Stimulated activated CD4-positive, alpha-beta T cell treated with anti-CD3 and anti-CD28 coated beads, Interleukin-4, amount 100 ng/mL, for 1 hour (primary cell): ENCODE measurements around the gene DGKA.
"Not testable (repeated sequence)": the region's sequence is repeated elsewhere in the genome, so short reads cannot be mapped to it uniquely, and the experiment has no call there.

Experiments used
- DNase-seq: peaks from one replicate; pipeline ENCODE4 v3.0.0-alpha.2; 2020

The DGKA gene

DNA sequence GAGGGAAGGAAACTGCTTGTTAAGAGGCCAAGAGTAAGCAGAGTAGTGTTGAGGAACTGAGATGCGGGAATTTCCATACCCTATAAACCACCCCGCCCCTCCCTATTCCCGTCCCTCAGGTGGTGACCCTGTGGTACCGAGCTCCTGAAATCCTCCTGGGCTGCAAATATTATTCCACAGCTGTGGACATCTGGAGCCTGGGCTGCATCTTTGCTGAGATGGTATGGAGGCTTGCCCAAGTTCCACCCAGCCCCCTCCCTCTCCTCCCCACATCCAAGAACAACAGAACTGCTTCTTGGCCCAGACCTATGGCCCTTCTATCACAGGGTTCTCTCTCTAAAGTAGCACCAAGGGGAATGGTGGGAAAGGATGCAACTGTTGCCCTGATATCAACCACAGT is 38.4 kb downstream of the DGKA start:
- no peak for DNase-seq

DNA sequence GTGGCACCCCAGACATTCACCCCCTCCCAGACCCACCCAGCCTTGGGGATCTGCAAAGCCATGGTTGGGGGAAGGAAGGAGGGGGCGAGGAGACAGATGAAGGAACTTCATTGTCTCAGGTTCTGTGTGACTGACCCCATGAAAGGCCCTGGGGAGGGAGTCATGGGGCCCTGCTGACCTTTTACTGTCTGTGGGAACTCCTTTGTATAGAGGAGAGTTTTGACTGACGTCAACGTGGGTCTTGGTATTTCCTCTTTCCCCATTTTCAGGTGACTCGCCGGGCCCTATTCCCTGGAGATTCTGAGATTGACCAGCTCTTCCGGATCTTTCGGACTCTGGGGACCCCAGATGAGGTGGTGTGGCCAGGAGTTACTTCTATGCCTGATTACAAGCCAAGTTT is 39.8 kb downstream of the DGKA start:
- DNase-seq = no peak

DNA sequence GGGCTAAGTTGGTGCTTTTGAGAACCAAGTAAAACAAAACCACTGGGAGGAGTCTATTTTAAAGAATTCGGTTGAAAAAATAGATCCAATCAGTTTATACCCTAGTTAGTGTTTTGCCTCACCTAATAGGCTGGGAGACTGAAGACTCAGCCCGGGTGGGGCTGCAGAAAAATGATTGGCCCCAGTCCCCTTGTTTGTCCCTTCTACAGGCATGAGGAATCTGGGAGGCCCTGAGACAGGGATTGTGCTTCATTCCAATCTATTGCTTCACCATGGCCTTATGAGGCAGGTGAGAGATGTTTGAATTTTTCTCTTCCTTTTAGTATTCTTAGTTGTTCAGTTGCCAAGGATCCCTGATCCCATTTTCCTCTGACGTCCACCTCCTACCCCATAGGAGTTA is 41.1 kb downstream of the DGKA start:
- no peak for DNase-seq

DNA sequence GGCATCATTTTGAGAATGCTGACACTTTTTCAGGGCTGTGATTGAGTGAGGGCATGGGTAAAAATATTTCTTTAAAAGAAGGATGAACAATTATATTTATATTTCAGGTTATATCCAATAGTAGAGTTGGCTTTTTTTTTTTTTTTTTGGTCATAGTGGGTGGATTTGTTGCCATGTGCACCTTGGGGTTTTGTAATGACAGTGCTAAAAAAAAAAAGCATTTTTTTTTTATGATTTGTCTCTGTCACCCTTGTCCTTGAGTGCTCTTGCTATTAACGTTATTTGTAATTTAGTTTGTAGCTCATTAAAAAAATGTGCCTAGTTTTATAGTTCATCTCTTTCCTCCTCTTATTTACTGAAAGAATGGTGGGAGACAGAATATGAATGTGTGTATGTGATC is 41.5 kb downstream of the DGKA start:
- no peak for DNase-seq

DNA sequence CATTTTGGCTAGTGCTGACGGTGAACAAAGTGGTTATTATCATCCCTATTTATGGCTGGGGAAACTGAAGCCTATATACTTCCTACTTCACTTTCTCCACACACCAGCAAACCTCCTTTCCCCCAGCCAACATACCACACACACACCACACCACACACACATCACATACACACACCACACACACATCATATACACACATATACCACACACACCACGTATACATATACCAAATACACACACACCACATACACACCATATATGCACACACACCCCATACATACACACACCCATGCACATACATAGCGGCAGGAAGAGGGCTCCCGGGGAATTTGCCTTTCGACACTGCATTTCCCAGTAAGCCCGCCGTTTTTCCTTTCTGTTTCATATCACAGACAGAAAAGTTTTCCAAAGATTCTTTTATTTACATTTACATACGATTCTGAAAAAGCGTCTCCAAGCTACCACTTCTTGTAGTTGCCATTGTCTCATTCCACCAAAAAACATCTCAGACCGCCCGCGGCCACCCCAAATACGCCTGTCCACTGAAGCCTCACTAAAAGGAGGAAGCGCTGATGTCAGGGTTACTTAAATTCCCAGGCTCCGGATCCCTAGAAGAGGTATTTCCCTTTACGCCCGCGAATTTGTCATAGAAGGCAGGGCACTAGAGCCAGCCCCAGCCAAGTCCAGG is 42.1 kb downstream of the DGKA start:
- DNase-seq = no peak

DNA sequence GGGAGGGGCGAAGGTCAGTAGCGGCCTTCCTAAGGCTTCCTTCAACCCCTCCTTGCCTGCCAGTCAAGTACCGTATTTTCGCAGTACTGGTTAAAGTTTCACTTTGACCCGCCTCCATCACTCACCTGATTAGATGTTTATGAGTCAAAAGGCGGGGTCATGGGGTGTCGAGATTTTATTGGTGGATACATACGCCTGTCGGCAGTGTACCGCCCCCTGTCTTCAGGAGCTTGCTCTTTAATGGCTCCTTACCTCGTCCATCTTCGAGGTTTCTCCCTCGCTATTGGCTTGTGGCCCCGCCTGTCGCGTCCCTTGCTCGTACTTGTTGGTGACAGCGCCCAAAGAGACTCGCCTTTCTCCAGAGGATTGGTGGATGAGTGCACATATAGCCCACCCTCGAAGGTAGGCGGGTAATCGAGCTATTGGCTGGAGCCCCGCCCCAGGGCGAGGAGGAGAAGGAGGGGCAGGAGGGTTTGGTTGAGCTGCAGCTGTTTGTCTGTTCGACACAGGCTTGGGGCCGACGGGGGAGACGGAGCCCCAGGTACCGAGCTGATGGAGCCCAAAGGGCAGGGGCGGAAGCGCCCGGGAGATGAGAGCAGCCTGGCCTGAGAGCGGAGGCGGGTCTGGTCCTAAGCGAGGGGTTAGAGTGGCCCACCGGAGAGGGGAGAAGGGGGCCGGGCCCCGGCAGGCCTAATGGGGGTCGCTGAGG is 42.8 kb downstream of the DGKA start, which contains the start of gene RAB5B:
RAB5B (plus strand) TSS at position 480 of the 709 bp plus-strand sequence. CDS start 12,883 bp downstream, outside the sequence.
- peak; percentile 94 for DNase-seq

DNA sequence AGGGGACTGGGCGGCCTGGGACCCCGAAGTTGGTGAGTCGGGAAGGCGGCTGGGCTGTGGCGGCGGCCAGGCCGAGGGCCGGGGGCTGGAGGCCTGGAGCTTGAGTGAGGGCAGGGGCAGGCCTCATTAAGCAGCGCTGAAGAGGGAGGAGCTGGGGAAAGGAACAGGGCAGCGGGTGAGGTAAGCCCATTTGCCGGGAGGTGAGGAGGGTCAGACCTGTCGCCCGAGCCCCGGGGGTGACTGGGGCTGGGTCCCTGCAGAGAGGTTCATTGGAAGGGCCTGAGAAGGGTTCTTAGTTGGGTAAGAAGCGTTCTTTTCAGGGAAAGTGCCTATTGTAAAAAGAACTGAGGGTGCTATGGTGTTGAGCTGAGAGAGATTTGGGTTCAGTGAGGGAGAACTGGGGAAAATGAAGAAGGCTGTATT is 43.4 kb downstream of the DGKA start:
- DNase-seq = peak; percentile 23

DNA sequence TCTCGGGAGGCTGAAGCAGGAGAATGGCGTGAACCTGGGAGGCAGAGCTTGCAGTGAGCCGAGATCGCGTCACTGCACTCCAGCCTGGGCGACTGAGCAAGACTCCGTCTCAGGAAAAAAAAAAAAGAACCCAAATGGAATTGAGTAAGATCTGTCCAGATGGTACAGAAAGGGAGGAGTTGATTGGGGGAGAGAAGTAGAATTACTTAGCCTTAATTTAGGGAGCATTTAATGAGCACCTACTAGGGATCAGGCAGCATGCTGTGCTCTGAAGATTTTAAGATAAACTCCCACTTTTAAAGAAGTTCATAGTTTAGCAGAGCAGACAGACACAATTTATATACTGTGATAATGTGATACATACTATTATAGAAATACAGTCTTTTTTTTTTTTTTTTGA is 47.4 kb downstream of the DGKA start:
- no peak for DNase-seq

DNA sequence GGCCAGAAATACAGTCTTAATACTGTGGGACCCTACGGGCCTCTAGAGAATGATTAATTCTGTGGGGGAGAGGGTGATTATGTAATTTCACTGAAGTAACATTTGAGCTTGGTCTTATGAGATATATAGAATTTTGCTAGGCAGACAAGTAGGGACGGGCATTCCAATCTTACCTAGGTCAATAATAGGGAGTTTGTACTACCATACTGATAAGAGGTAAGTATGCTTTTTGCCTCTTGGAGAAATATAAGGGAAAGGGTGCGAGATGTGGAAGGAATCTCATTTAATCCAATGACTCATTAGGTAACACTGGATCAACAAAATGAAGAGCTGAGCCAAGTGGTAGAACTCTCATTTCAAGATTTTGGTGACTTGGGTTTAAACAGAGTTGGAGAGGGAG is 48.1 kb downstream of the DGKA start:
- no peak for DNase-seq

DNA sequence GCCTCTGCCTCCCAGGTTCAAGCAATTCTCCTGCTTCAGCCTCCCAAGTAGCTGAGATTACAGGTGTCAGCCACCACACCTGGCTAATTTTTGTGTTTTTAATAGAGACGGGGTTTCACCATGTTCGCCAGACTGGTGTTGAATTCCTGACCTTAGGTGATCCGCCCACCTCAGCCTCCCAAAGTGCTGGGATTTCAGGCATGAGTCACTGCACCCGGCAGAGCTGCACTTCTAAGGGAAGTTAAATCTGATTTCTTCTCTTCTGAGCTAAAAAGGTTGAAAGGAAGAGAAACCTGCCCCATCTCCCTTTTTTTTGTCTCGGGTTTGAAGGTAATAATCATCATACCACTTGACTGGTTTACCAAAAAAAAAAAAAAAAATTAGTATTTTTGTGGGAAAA is 50.9 kb downstream of the DGKA start:
- DNase-seq = not testable (repeated sequence)

DNA sequence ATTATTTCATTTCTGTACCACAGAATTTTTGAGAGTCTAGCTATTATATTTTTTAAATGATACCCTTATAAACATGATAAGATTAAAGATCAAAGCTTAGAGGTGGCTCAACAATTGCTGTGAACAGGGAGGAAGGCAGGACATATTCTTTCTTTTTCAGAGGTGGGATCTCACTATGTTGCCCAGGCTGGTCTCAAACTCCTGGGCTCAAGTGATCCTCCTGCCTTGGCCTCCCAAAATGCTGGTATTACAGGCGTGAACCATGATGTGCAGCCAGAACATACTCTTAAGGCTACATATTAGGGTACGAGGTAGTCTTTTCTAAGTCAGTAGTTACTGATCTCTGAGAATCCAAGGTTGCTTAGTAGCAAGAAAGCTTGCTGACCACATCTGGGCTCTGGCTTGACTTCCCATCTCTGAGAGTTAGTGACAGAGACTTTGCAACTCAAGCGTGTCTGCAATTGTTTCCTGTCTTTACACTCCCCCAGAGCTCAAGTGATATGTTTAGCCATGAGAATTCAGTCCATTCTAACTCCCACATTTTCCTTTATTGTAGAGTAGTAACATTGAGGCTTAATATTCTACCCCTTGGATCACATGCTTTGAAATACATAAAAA is 51.5 kb downstream of the DGKA start:
- no peak for DNase-seq

DNA sequence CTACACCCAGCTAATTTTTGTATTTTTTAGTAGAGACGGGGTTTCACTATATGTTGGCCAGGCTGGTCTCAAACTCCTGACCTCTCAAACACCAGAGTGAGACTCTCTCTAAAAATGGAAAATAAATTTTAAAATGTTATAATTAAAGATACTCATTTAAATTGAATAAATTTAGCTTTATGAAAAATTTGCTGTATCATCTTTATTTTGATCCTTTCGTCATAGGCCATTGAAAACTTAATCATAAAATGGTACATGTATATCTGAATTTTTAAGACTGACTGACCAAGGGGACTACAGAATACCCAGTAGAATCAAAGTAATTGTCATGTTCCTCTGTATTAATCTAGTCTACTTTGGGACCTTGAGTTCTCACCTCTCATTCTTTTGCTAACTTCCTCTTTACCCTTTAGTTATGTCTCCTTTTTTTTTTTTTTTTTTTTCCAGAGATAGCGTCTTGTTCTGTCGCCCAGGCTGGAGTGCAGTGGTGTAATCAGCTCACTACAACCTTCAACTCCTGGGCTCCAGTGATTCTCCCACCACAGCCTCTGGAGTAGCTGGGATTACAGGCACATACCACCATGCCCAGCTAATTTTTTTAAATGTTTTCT is 52.4 kb downstream of the DGKA start:
- no peak for DNase-seq

DNA sequence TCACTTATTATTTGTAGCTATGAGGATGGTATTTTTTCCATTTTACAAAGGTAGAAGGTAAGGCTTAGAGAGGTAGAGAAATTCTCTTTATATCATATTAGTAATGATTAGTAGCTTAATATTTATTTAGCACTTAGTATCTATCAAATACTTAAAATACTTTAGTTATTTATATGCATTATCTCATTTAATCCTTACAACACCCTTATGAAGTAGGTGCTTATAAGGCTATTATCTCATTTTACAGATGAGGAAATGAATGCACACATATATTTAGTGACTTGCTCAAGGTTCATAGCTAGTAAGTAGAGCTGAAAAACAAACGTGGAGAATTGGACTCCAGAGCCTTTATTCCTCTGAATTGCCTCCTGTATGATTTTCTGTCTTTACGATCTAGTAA is 53.9 kb downstream of the DGKA start:
- no peak for DNase-seq

DNA sequence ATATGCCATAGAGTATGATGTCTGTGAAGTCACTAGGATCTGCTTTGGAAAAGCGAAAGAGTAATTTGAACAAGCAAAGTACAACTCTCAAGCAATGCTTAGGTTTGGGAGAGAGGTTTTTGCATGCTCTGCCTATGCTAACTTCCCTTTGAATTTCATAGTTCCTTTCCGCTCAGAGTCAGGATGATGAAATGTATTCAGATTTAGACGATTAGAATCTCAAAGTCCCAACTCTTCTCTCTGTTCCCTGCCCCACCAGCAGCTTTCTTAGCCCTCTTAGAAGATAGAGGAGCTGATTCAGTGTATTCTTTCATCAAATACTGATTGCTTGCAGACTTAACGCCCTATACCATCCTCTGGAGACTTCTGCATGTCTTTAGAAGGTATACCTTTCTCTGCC is 54.4 kb downstream of the DGKA start:
- DNase-seq = no peak

DNA sequence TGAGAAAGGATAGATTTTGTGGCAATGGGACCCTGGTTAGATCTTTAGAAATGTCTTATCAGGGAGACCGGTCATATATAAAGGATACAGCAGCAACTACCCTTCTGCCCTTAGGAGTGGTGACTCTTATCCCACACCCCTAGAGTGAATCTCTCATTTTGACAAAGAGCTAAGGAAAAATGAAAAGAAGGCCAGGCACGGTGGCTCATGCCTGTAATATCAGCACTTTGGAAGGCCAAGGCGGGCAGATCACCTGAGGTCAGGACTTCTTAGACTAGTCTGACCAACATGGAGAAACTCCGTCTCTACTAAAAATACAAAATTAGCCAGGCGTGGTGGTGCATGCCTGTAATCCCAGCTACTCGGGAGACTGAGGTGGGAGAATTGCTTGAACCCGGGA is 55.0 kb downstream of the DGKA start:
- not testable (repeated sequence) for DNase-seq

DNA sequence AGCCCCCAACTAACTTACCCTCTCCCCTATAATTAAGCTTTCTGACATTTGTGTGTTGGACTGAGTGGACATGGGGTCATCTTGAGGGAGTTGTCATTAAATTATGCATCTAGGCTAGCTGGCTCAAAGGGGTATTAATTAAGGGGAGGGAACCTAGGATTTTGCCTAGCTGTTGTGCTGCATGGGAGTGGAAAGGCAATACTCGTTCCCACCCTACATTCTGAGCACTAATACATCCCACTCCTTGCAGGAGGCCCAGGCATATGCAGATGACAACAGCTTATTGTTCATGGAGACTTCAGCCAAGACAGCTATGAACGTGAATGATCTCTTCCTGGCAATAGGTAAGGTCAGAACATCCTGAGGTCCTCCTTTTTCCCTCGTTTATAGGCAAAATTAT is 60.1 kb downstream of the DGKA start:
- no peak for DNase-seq

DNA sequence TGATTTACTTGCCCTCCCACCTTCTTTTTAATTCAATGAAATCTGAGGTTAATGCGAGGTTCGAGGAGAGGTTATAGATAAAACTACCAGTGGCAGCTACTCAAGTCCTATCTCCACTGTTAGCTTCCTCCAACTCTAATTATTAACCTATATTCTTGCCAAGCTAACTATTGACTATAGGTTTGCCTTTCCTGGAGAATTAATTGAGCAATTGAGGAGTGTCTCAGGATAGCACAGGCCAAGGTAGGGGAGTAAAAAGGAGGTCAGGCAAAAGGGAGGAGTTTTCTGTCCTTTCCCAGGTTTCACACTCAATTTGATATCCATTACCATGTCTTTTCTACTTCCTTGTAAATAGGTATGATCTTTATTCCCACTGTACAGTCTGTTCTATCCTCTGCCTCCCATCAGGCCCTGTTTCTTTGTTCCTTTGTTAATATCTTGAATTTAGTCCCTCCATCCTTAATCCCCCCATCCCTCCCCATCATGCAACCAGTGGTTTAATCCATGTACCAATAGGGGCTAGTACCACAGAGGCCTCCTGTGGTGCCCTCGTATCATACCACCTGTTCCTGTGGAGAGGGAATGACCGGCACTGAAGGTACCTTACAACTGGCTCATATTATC is 62.4 kb downstream of the DGKA start:
- no peak for DNase-seq

DNA sequence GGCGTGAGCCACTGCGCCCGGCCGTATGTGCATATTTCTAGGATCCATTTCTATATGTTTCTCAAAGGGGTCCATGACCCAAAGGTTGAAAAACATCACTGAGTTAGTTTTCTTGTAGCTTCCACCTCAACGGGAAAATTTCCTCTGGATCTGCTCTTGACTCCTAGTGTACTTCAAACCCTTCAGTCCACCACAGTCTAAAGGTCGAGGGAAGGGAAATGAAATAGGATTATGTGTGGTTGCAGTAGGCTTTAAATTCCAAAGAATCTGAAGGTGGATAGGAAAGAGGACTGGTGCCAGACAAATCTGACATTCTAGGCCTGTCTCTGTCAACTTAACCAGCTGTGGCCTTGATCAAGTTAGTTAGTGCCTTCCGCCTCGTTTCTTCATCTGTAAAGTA is 64.4 kb downstream of the DGKA start:
- DNase-seq = no peak

DNA sequence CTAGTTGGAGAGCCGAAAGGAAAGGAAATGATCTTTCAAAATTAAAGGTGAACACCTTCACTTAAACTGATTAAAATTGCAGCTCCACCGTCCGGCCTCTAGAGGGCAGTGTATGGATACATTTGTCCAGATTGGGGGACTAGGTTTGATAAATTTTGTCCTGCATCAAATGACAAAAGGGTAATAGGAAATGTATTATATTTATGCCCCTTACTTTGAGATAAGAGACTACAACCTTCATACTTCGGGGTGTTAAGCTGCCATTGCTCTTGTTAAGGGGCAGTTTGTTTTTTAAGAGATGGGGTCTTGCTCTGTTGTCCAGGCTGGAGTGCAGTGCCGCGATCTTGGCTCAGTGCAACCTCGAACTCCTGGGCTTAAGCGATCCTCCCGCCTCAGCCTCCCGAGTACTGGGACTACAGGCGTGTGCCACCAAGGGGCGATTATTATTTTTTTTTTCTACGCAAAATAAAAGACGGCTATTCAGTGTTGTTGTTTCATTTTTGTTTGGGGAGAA is 65.3 kb downstream of the DGKA start:
- DNase-seq = peak; percentile 48

DNA sequence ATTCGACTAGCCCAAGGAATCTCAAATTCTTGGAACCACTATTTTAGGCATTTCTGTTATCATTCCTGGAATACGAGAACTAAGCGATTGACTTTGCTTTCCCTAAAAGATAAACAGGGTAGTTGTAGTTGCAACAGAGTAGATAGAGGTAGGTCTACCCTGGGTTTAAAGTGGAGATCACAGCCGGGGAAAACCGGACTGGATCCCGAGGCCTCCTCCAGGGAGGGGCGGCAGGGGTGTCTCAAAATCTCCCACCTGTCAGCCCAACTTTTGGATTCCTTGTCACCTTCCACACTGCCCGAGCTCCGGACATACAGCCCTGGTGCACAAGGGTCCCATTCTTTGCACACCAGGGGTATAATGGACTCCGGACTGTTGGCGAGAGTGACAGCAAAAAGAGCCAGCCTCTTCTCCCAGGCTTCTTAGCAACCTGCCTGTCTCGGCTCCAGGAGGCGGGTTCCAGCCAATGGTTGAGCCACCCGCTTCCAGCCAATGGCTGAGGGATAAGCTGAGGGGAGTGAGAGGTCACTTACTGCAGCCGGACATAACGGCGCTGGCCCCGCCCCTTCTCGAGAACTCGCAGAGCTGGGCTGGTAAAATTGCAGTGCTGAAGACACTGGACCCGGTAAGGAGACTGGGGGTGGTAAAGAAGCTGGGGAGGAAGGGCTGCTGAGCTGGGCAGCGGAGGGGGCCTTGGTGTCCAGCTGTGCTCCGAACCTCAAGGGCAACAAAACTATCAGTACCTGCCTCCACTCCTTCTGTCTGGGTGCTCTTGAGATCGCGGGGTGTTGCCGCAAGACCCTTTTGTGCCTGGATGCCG is 66.0 kb downstream of the DGKA start, which contains the start of gene SUOX:
SUOX (plus strand) TSS at position 562 of the 820 bp plus-strand sequence. CDS start 4,946 bp downstream, outside the sequence.
- DNase-seq = peak; percentile 15

DNA sequence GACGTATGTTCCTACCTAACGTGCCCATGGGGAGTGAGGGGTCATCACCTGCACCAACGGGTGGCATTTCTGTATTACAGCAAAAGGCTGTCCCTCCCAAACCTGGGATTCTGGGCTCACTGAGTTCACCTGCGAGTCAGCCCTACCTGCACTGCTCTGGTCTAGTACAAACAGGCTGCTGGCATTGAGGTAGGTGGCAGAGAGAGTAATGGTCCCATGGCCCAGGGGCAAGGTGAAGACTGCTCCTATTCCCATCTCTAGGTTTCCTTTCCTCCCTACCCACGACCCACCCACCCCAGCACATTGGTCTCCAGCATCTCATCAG is 66.5 kb downstream of the DGKA start:
- no peak for DNase-seq

DNA sequence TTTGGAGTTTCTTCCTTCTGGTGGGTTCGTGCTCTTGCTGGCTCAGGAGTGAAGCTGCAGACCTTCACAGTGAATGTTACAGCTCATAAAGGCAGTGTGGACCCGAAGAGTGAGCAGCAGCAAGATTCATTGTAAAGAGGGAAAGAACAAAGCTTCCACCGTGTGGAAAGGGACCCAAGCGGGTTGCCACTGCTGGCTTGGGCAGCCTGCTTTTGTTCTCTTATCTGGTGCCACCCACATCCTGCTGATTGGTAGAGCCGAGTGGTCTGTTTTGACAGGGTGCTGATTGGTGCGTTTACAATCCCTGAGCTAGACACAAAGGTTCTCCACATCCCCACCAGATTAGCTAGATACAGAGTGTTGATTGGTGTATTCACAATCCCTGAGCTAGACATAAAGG is 68.6 kb downstream of the DGKA start:
- not testable (repeated sequence) for DNase-seq
